Uterus (tissue), 2 donors: Measurements from ENCODE around the gene GHR.

Experiments
- CTCF ChIP-seq, 4 experiments: fragments of 200-600 bp in 2 of 4; fragments of 450-650 bp in 2 of 4; sonication (generic) in 2 of 4; IDR thresholded peaks; one replicate each; pipeline ENCODE4 v1.5.1; 2016 to 2019; ENCODE audit warnings: antibody characterized with exemption in 4 of 4, mild to moderate bottlenecking in 2 of 4, moderate library complexity in 1 of 4
- POLR2A ChIP-seq, 2 donors: fragments of 450-650 bp; IDR thresholded peaks; one replicate each; pipeline ENCODE4 v1.6.1; 2016; ENCODE audit warnings: antibody characterized with exemption in 2 of 2, mild to moderate bottlenecking in 1 of 2, moderate library complexity in 1 of 2

GRCh38 chr5:42634575-42634974 lies 211.3 kb downstream of the GHR start:
- no peak for TF ChIP-seq CTCF (IDR thresholded peaks at IDR 0.05)
- TF ChIP-seq POLR2A (IDR thresholded peaks at IDR 0.05) = no peak
